Measurements from ENCODE around the gene PNMA1. TPM values are rescaled to one million over a fixed set of nuclear protein-coding genes. Genes with fewer than 3 reads are reported as not detected.

PNMA1 gene
- total and polyA plus RNA-seq, 9 of the 15 experiments (the other 6 are each of a cell fraction or from before 2014, with no cell fraction given) = 1.7 to 26.4 (median 8.7) TPM

- TF ChIP-seq CEBPB (tag; IDR thresholded peaks at IDR 0.05) = no peak
- TF ChIP-seq, protein P1, sequence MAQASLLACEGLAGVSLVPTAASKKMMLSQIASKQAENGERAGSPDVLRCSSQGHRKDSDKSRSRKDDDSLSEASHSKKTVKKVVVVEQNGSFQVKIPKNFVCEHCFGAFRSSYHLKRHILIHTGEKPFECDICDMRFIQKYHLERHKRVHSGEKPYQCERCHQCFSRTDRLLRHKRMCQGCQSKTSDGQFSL (CRISPR knock-in tag; IDR thresholded peaks at IDR 0.05) = peak; percentile 52; the same call in 1 of the 2 replicates
- TF ChIP-seq, protein P1 (tag; IDR thresholded peaks at IDR 0.05) = peak in 1 of 2 experiments; percentile 35; a peak in 1 of 4 replicates
- TF ChIP-seq ZNF431 (CRISPR knock-in tag; IDR thresholded peaks at IDR 0.05) = peak; percentile 78; the same call in 1 of the 2 replicates
- peak; percentile 77; the same call in 1 of the 2 replicates for TF ChIP-seq RBM14 (IDR thresholded peaks at IDR 0.05; ENCODE audit: borderline replicate concordance, insufficient read depth, low read depth, low read length)
- TF ChIP-seq ZNF778 (CRISPR knock-in tag; IDR thresholded peaks at IDR 0.05) = no peak
- TF ChIP-seq CTCFL (IDR thresholded peaks at IDR 0.05; ENCODE audit: borderline replicate concordance, insufficient read depth, low read depth, low read length, poor library complexity, severe bottlenecking) = peak; percentile 97
- TF ChIP-seq PML (IDR thresholded peaks at IDR 0.05; ENCODE audit: low read length) = no peak
- peak; percentile 76; the same call in 1 of the 2 replicates for TF ChIP-seq KAT7 (CRISPR knock-in tag; IDR thresholded peaks at IDR 0.05; ENCODE audit: borderline replicate concordance)
- TF ChIP-seq EGR1 (conservative IDR thresholded peaks at IDR 0.05) = peak; percentile 47
- TF ChIP-seq TAL1 (IDR thresholded peaks at IDR 0.05) = no peak
- no peak for TF ChIP-seq FOXA3 (CRISPR knock-in tag; conservative IDR thresholded peaks at IDR 0.05 in 1 of 2, IDR thresholded peaks at IDR 0.05 in 1 of 2)
- no peak for TF ChIP-seq PATZ1 (CRISPR knock-in tag; IDR thresholded peaks at IDR 0.05; ENCODE audit: borderline replicate concordance)
- no peak for TF ChIP-seq SREBF2 (CRISPR knock-in tag; IDR thresholded peaks at IDR 0.05)
- no peak for TF ChIP-seq ZNF140 (CRISPR knock-in tag; IDR thresholded peaks at IDR 0.05)
- no peak for TF ChIP-seq TEAD4 (IDR thresholded peaks at IDR 0.05; ENCODE audit: low read length)
- 0 out of 2 replicates have a peak, but pooled peaks have one; percentile 37 for TF ChIP-seq TEAD4 (CRISPR knock-in tag; IDR thresholded peaks at IDR 0.05; ENCODE audit: borderline replicate concordance)
- 0 out of 2 replicates have a peak, but pooled peaks have one; percentile 20 for TF ChIP-seq GATAD2A (IDR thresholded peaks at IDR 0.05)
- no peak for TF ChIP-seq ZEB2 (IDR thresholded peaks at IDR 0.05)
- TF ChIP-seq ZFP1 (CRISPR knock-in tag; IDR thresholded peaks at IDR 0.05) = no peak
- TF ChIP-seq CREM (IDR thresholded peaks at IDR 0.05; ENCODE audit: low read depth) = peak; percentile 59
Measured at GRCh38 chr14:73758392-73759182, 44.4 kb upstream of the PNMA1 start (continued).
